ENCODE results near the gene PHACTR1. TPM values are rescaled to one million over a fixed set of nuclear protein-coding genes. Genes with fewer than 3 reads are reported as not detected.

Gene PHACTR1
- total and polyA plus RNA-seq, 8 donors: 1.4 to 12.4 (median 9.3) TPM

- ATAC-seq (no peak), DNase-seq (no peak), FAIRE-seq (no peak)
- 97 to 100% methylated on average over 1 of the region's 1 CpG for WGBS, 2 donors
- Histone ChIP-seq H3K4me1 (peaks cover 0 to 1% (median under 1%) of the 10 kb centered on the region in 3 donors), H3K27ac (no peak overlapping the region), H3K27me3 (no peaks in the 10 kb centered on the region), H3K4me3 (no peak overlapping the region), H3K9me3 (no peaks in the 10 kb centered on the region), H3K36me3 (no peaks in the 10 kb centered on the region)
- no peak for TF ChIP-seq CTCF (IDR thresholded peaks at IDR 0.05)
- intact Hi-C loops (cut with DNase I): no loop called here
Observed at GRCh38 chr6:13212096-13212495, 495.5 kb downstream of the PHACTR1 start.

GRCh38 chr6:13212538-13212937 is 496.0 kb downstream of the PHACTR1 start:
- Histone ChIP-seq H3K36me3 (no peaks in the 10 kb centered on the region), H3K9me3 (no peaks in the 10 kb centered on the region), H3K27ac (no peak overlapping the region), H3K4me3 (no peak overlapping the region), H3K4me1 (peaks cover 0 to 6% (median 5%) of the 10 kb centered on the region in 3 donors), H3K27me3 (no peaks in the 10 kb centered on the region)
- intact Hi-C loops (cut with DNase I): no loop called here
- FAIRE-seq (no peak), DNase-seq (no peak), ATAC-seq (no peak)
- 95 to 98% methylated on average over 14 of the region's 14 CpGs for WGBS, 2 donors
- TF ChIP-seq CTCF (IDR thresholded peaks at IDR 0.05): no peak

GRCh38 chr6:13215390-13215789 is 498.8 kb downstream of the PHACTR1 start:
- 86 to 95% methylated on average over 2 of the region's 2 CpGs for WGBS, 2 donors
- Histone ChIP-seq H3K27ac (no peak overlapping the region), H3K36me3 (no peaks in the 10 kb centered on the region), H3K9me3 (no peaks in the 10 kb centered on the region), H3K27me3 (no peaks in the 10 kb centered on the region), H3K4me1 (peaks cover 0 to 11% (median 8%) of the 10 kb centered on the region in 3 donors), H3K4me3 (no peak overlapping the region)
- no peak for TF ChIP-seq CTCF (IDR thresholded peaks at IDR 0.05)
- intact Hi-C loops (cut with DNase I): no loop called here
- FAIRE-seq (no peak), ATAC-seq (no peak), DNase-seq (no peak)

- no peak for TF ChIP-seq CTCF (IDR thresholded peaks at IDR 0.05)
- ATAC-seq (no peak), DNase-seq (no peak), FAIRE-seq (no peak)
- Histone ChIP-seq H3K27me3 (no peaks in the 10 kb centered on the region), H3K27ac (no peak overlapping the region), H3K4me1 (peaks cover 0 to 11% (median 8%) of the 10 kb centered on the region in 3 donors), H3K9me3 (no peaks in the 10 kb centered on the region), H3K4me3 (no peak overlapping the region), H3K36me3 (no peaks in the 10 kb centered on the region)
- 64 to 68% methylated on average over 2 of the region's 2 CpGs for WGBS, 2 donors
- intact Hi-C loops (cut with DNase I): no loop called here
Observed at GRCh38 chr6:13216236-13217014, 499.9 kb downstream of the PHACTR1 start.

GRCh38 chr6:13217206-13217905 is 500.8 kb downstream of the PHACTR1 start:
- intact Hi-C loops (cut with DNase I): no loop called here
- H3K27ac ChIP-seq: no peak overlapping the region
- peaks cover 0 to 11% (median 8%) of the 10 kb centered on the region in 3 donors for H3K4me1 ChIP-seq
- no peak for FAIRE-seq
- H3K27me3 ChIP-seq: no peaks in the 10 kb centered on the region
- no peak for TF ChIP-seq CTCF (IDR thresholded peaks at IDR 0.05)
- DNase-seq: no peak
- no peaks in the 10 kb centered on the region for H3K9me3 ChIP-seq
- ATAC-seq: peak in 1 of 4 donors; percentile 32
- no peaks in the 10 kb centered on the region for H3K36me3 ChIP-seq
- no peak overlapping the region for H3K4me3 ChIP-seq
- 65 to 69% methylated on average over 4 of the region's 4 CpGs for WGBS, 2 donors

All from pancreas (tissue), 10 donors.